SK-N-SH treated with all-trans-retinoic acid at 6 μM for 48 hours (cell line): Measurements from ENCODE around the gene PHLDB3.

Experiments
- TF ChIP-seq, protein P1 (sequence below): fragments of 250-450 bp; sonication (Bioruptor Pico); IDR thresholded peaks from 2 replicates; pipeline ENCODE4 v1.8.0; 2021; ENCODE audit warnings: low read depth, mild to moderate bottlenecking, moderate library complexity, borderline replicate concordance
- TF ChIP-seq, protein P2 (sequence below): fragments of 250-450 bp; sonication (Bioruptor Pico); IDR thresholded peaks from 2 replicates; pipeline ENCODE4 v1.5.1; 2020; ENCODE audit warnings: low read depth, mild to moderate bottlenecking, moderate library complexity

DNA sequence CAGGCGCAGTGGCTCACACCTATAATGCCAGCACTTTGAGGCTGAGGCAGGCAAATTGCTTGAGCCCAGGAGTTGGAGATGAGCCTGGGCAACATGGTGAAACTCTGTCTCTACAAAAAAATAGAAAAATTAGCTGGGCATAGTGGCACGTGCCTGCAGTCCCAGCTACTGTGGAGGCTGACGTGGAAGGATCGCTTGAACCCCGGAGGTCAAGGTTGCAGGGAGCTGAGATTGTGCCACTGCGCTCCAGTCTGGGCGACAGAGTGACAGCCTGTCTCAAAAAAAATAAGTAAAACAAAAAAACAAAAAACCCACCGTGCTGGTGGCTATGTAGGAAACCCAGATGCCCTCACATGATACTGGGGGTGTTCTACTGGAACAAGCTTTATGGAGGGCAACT, 16.4 kb downstream of the PHLDB3 start:
- TF ChIP-seq, protein P1, sequence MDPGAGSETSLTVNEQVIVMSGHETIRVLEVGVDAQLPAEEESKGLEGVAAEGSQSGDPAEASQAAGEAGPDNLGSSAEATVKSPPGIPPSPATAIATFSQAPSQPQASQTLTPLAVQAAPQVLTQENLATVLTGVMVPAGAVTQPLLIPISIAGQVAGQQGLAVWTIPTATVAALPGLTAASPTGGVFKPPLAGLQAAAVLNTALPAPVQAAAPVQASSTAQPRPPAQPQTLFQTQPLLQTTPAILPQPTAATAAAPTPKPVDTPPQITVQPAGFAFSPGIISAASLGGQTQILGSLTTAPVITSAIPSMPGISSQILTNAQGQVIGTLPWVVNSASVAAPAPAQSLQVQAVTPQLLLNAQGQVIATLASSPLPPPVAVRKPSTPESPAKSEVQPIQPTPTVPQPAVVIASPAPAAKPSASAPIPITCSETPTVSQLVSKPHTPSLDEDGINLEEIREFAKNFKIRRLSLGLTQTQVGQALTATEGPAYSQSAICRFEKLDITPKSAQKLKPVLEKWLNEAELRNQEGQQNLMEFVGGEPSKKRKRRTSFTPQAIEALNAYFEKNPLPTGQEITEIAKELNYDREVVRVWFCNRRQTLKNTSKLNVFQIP = no peak
- TF ChIP-seq, protein P2, sequence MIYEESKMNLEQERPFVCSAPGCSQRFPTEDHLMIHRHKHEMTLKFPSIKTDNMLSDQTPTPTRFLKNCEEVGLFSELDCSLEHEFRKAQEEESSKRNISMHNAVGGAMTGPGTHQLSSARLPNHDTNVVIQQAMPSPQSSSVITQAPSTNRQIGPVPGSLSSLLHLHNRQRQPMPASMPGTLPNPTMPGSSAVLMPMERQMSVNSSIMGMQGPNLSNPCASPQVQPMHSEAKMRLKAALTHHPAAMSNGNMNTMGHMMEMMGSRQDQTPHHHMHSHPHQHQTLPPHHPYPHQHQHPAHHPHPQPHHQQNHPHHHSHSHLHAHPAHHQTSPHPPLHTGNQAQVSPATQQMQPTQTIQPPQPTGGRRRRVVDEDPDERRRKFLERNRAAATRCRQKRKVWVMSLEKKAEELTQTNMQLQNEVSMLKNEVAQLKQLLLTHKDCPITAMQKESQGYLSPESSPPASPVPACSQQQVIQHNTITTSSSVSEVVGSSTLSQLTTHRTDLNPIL (CRISPR knock-in tag) = no peak
